Gastroesophageal sphincter (tissue), 3 donors: ENCODE data around the gene TNFRSF6B.
"Not testable (repeated sequence)": the region's sequence is repeated elsewhere in the genome, so short reads cannot be mapped to it uniquely, and the experiment has no call there.

ENCODE experiments used
- EP300 ChIP-seq: sonication (generic); formaldehyde crosslinking; IDR thresholded peaks from one replicate; pipeline ENCODE4 v1.6.1; 2017; ENCODE audit warnings: antibody characterized with exemption, mild to moderate bottlenecking
- TF ChIP-seq, protein P1 (sequence below), 4 experiments: fragments of 200-600 bp in 2 of 4; fragments of 450-650 bp in 2 of 4; sonication (generic) in 1 of 4; IDR thresholded peaks; one replicate each; pipeline ENCODE4 v1.5.1; 2017 to 2019; ENCODE audit warnings: antibody characterized with exemption in 4 of 4, mild to moderate bottlenecking in 2 of 4, moderate library complexity in 2 of 4

- TF ChIP-seq, protein P1, sequence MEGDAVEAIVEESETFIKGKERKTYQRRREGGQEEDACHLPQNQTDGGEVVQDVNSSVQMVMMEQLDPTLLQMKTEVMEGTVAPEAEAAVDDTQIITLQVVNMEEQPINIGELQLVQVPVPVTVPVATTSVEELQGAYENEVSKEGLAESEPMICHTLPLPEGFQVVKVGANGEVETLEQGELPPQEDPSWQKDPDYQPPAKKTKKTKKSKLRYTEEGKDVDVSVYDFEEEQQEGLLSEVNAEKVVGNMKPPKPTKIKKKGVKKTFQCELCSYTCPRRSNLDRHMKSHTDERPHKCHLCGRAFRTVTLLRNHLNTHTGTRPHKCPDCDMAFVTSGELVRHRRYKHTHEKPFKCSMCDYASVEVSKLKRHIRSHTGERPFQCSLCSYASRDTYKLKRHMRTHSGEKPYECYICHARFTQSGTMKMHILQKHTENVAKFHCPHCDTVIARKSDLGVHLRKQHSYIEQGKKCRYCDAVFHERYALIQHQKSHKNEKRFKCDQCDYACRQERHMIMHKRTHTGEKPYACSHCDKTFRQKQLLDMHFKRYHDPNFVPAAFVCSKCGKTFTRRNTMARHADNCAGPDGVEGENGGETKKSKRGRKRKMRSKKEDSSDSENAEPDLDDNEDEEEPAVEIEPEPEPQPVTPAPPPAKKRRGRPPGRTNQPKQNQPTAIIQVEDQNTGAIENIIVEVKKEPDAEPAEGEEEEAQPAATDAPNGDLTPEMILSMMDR (IDR thresholded peaks at IDR 0.05) = not testable (repeated sequence)
- TF ChIP-seq EP300 = not testable (repeated sequence)
These were observed 26.6 kb downstream of the TNFRSF6B start for GRCh38 chr20:63722967-63723622.
